HepG2 (cell line): ENCODE results near the gene ADRM1. TPM values are rescaled to one million over a fixed set of nuclear protein-coding genes. Genes with fewer than 3 reads are reported as not detected.
A peak's percentile ranks its signal among the peaks of the same experiment; 100 is the strongest.

Experiments used
- ATAC-seq: fragments of 200-7000 bp; cut with Tn5 transposase; 3 replicates; pipeline ENCODE4 v1.9.1; 2020; ENCODE audit warnings: mild to moderate bottlenecking, moderate library complexity
- BruUV-seq: library from RNA; stranded (reverse); fragments of 400-500 nt; replicated peaks from 2 replicates; lab custom pipeline; 2021; lab: Mats Ljungman, UMichigan
- CTCF ChIA-PET: fragments of 300-600 bp; formaldehyde crosslinking; extraction: SDS; loops from one replicate; lab custom pipeline; 2021; ENCODE audit warnings: low total read pairs, inconsistent platforms, low intra/inter-chr PET ratio; lab: Yijun Ruan, JAX
- POLR2A ChIA-PET: fragments of 350-600 bp; sonication (Branson Sonifier 250); formaldehyde crosslinking; loops from one replicate; lab custom pipeline; 2020; ENCODE audit warnings: antibody characterized with exemption, inconsistent platforms; lab: Yijun Ruan, JAX
- DNase-seq: peaks from one replicate; pipeline ENCODE4 v3.0.0-alpha.2; 2015; ENCODE audit warnings: low spot score
- FAIRE-seq: peaks from 3 replicates; lab custom pipeline; 2011; peaks lifted over from hg19 to GRCh38; lab: Jason Lieb, UNC
- H2AFZ ChIP-seq: one replicate; pipeline ENCODE4 v1.6.1; 2011; ENCODE audit warnings: low read length, inconsistent platforms
- H3K27ac ChIP-seq: fragments of 300-600 bp; 3 replicates; pipeline ENCODE4 v1.8.0; 2011; ENCODE audit warnings: mixed run types, mild to moderate bottlenecking, mixed read lengths, low read length, inconsistent platforms; ENCODE audit not compliant: insufficient read depth; ENCODE audit errors: extremely low read length
- H3K27me3 ChIP-seq, 2 experiments: fragments of 200-600 bp in 1 of 2; 2 replicates in 1 of 2; 3 replicates in 1 of 2; pipeline versions ENCODE4 v1.6.0 to v1.8.0; 2011; ENCODE audit warnings: low read length in 2 of 2, mild to moderate bottlenecking in 2 of 2, moderate library complexity in 2 of 2, inconsistent platforms in 1 of 2; ENCODE audit not compliant: insufficient read depth in 2 of 2, control insufficient read depth in 1 of 2
- H3K36me3 ChIP-seq, 2 experiments: fragments of 200-600 bp in 1 of 2; replicated peaks in 1 of 2; 2 replicates in 1 of 2; 3 replicates in 1 of 2; pipeline versions ENCODE4 v1.5.1 to v1.8.0; 2011; ENCODE audit warnings: low read length in 2 of 2, inconsistent platforms in 1 of 2; ENCODE audit not compliant: insufficient read depth in 2 of 2, control insufficient read depth in 1 of 2
- H3K4me1 ChIP-seq: 2 replicates; pipeline ENCODE4 v1.5.1; 2012; ENCODE audit warnings: low read length, inconsistent platforms; ENCODE audit not compliant: insufficient read depth
- H3K4me2 ChIP-seq: 2 replicates; pipeline ENCODE4 v1.6.0; 2011; ENCODE audit warnings: low read depth, low read length, inconsistent platforms
- H3K4me3 ChIP-seq, 3 experiments: fragments of 200-600 bp in 1 of 3; sonication (generic), shearing (Covaris generic) in 1 of 3; replicated peaks in 1 of 3; 2 replicates each; pipeline ENCODE4 v1.5.1; 2011 to 2016; ENCODE audit warnings: low read length in 3 of 3, inconsistent platforms in 2 of 3, low read depth in 2 of 3, mild to moderate bottlenecking in 2 of 3, control low read depth in 1 of 3, mixed read lengths in 1 of 3; ENCODE audit not compliant: insufficient read depth in 1 of 3
- H3K79me2 ChIP-seq: one replicate; pipeline ENCODE4 v1.6.1; 2011; ENCODE audit warnings: low read length, inconsistent platforms; ENCODE audit not compliant: insufficient read depth
- H3K9ac ChIP-seq: 2 replicates; pipeline ENCODE4 v1.6.0; 2011; ENCODE audit warnings: mild to moderate bottlenecking, low read depth, low read length, inconsistent platforms; ENCODE audit not compliant: insufficient read depth
- H3K9me3 ChIP-seq: 2 replicates; pipeline ENCODE4 v1.5.1; 2012; ENCODE audit warnings: mild to moderate bottlenecking, low read length
- H4K20me1 ChIP-seq: 2 replicates; pipeline ENCODE4 v1.6.0; 2011; ENCODE audit warnings: inconsistent platforms, mild to moderate bottlenecking, low read length, moderate library complexity; ENCODE audit not compliant: insufficient read depth
- ELF1 ChIP-seq: sonication (generic); formaldehyde crosslinking; IDR thresholded peaks from 2 replicates; pipeline ENCODE4 v1.4.0; 2020; ENCODE audit warnings: missing genetic modification reagents
- FOXC1 ChIP-seq: sonication (generic); formaldehyde crosslinking; IDR thresholded peaks from 2 replicates; pipeline ENCODE4 v1.8.0; 2022; ENCODE audit warnings: mild to moderate bottlenecking, missing genetic modification reagents, borderline replicate concordance
- MEIS2 ChIP-seq: sonication (generic); formaldehyde crosslinking; IDR thresholded peaks from 2 replicates; pipeline ENCODE4 v1.9.0; 2021; ENCODE audit warnings: mild to moderate bottlenecking, missing genetic modification reagents
- REST ChIP-seq, 2 experiments: IDR thresholded peaks; 2 replicates each; pipeline ENCODE4 v1.6.1; 2011 to 2012; ENCODE audit warnings: low read length in 2 of 2, borderline replicate concordance in 1 of 2, low read depth in 1 of 2, mild to moderate bottlenecking in 1 of 2, moderate library complexity in 1 of 2
- SMAD9 ChIP-seq: sonication (generic); formaldehyde crosslinking; IDR thresholded peaks from 2 replicates; pipeline ENCODE4 v1.5.1; 2020; ENCODE audit warnings: mild to moderate bottlenecking, missing genetic modification reagents
- SNAPC5 ChIP-seq: sonication (generic); formaldehyde crosslinking; IDR thresholded peaks from 2 replicates; pipeline ENCODE4 v1.8.1; 2023; ENCODE audit warnings: mild to moderate bottlenecking, missing genetic modification reagents, borderline replicate concordance
- ZBTB40 ChIP-seq, 2 experiments: fragments of 450-650 bp in 1 of 2; sonication (generic) in 1 of 2; formaldehyde crosslinking in 1 of 2; IDR thresholded peaks; 2 replicates each; pipeline versions ENCODE4 v1.6.1 to v1.8.0; 2016 to 2022; ENCODE audit warnings: antibody characterized with exemption in 1 of 2, mild to moderate bottlenecking in 1 of 2, missing genetic modification reagents in 1 of 2
- ZNF121 ChIP-seq: sonication (generic); formaldehyde crosslinking; IDR thresholded peaks from 2 replicates; pipeline ENCODE4 v1.5.0; 2020; ENCODE audit warnings: mild to moderate bottlenecking, missing genetic modification reagents
- ZNF33A ChIP-seq: sonication (generic); formaldehyde crosslinking; IDR thresholded peaks from 2 replicates; pipeline ENCODE4 v1.5.1; 2020; ENCODE audit warnings: missing genetic modification reagents, mild to moderate bottlenecking, moderate library complexity, borderline replicate concordance
- WGBS: methylation state at CpG from one replicate; pipeline ENCODE4 v1.1.6; 2017; ENCODE audit warnings: low lambda C conversion rate; 5-methylcytosine and 5-hydroxymethylcytosine counted together
- in situ Hi-C: cut with HindIII; loops from 2 replicates; pipeline ENCODE4 v1.10.0; 2017; ENCODE audit warnings: low pct_unique_long_range_greater_than_20kb; ENCODE audit not compliant: extremely low pct_ligation_motif_present
- intact Hi-C: fragments of 100-400 bp; cut with micrococcal nuclease; formaldehyde crosslinking; loops from one replicate; pipeline ENCODE4 v1.10.0; 2022; ENCODE audit not compliant: unreplicated experiment
- polyA plus RNA-seq, 8 experiments: library from polyadenylated mRNA; depleted of rRNA in 3 of 8; stranded (reverse) in 7 of 8; unstranded in 1 of 8; fragments of >200 nt; fragmentation: Illumina TruSeq in 4 of 8; extraction: Trizol in 4 of 8; gene quantifications; 2 replicates each; pipeline versions ENCODE4 v1.2.1 to v1.2.3, GENCODE V29; 2011 to 2016; ENCODE audit warnings: low read depth in 4 of 8, missing spikeins in 1 of 8, mixed read lengths in 1 of 8; ENCODE audit not compliant: insufficient read depth in 1 of 8
- total RNA-seq, 5 experiments: library from RNA; depleted of rRNA; stranded (reverse); fragments of >200 nt; fragmentation: Illumina TruSeq; extraction: Trizol; gene quantifications; 2 replicates each; pipeline ENCODE4 v1.2.3, GENCODE V29; 2016; ENCODE audit warnings: low read depth in 1 of 5

Gene ADRM1
- total and polyA plus RNA-seq, 2 of the 13 experiments (the other 11 are each of a cell fraction or from before 2014, with no cell fraction given): 92.9 to 154 TPM

GRCh38 chr20:62282877-62283503 lies 19.8 kb upstream of the ADRM1 start (continued):
- no peak for TF ChIP-seq ZBTB40 (IDR thresholded peaks at IDR 0.05)
- TF ChIP-seq ZBTB40 (CRISPR knock-in tag; IDR thresholded peaks at IDR 0.05): no peak

GRCh38 chr20:62284448-62284847 lies 18.3 kb upstream of the ADRM1 start:
- Histone ChIP-seq H3K79me2 (no peaks in the 10 kb centered on the region), H3K9me3 (no peaks in the 10 kb centered on the region), H3K27ac (no peak overlapping the region), H3K4me2 (no peak overlapping the region), H3K36me3 (peaks cover 52 to 82% of the 10 kb centered on the region in 2 experiments), H3K4me1 (no peaks in the 10 kb centered on the region), H3K9ac (no peak overlapping the region), H3K4me3 (no peak overlapping the region), H2AFZ (no peak overlapping the region), H4K20me1 (no peaks in the 10 kb centered on the region), H3K27me3 (no peaks in the 10 kb centered on the region)
- TF ChIP-seq SNAPC5 (CRISPR knock-in tag) (no peak), ELF1 (no peak), REST (IDR thresholded peaks at IDR 0.05; ENCODE audit: borderline replicate concordance in 1 of 2, low read depth in 1 of 2, low read length in 2 of 2) (no peak), SMAD9 (CRISPR knock-in tag) (no peak), MEIS2 (no peak), ZNF121 (CRISPR knock-in tag) (peak; percentile 86), FOXC1 (CRISPR knock-in tag) (no peak), ZNF33A (CRISPR knock-in tag) (no peak)
- no peak for DNase-seq
- CTCF ChIA-PET: no interaction called here
- POLR2A ChIA-PET: no interaction called here
- 97% methylated on average over 6 of the region's 6 CpGs for WGBS
- intact Hi-C loops: no loop called here
- in situ Hi-C loops: no loop called here
- no peak for ATAC-seq
- BruUV-seq: no TSS peak
- no peak for FAIRE-seq
